Neural crest cell (in vitro differentiated cells): Measurements from ENCODE around the gene ADH6. TPM values are rescaled to one million over a fixed set of nuclear protein-coding genes. Genes with fewer than 3 reads are reported as not detected.

Experiments
- DNase-seq: peaks from one replicate; pipeline ENCODE4 v3.0.0; 2021; ENCODE audit warnings: low read depth, mixed read lengths, low spot score
- H3K27ac Mint-ChIP-seq: one replicate; pipeline ENCODE4 v1.8.0; 2021; ENCODE audit warnings: mild to moderate bottlenecking, mixed read lengths; ENCODE audit not compliant: unreplicated experiment
- H3K27me3 Mint-ChIP-seq: 2 replicates; pipeline ENCODE4 v1.8.0; 2021; ENCODE audit warnings: low read depth, mild to moderate bottlenecking, mixed read lengths
- H3K36me3 Mint-ChIP-seq: 2 replicates; pipeline ENCODE4 v1.8.0; 2021; ENCODE audit warnings: low read depth, mild to moderate bottlenecking, mixed read lengths
- H3K4me1 Mint-ChIP-seq: 2 replicates; pipeline ENCODE4 v1.8.0; 2021; ENCODE audit warnings: mixed read lengths
- H3K4me3 Mint-ChIP-seq: one replicate; pipeline ENCODE4 v1.8.0; 2021; ENCODE audit warnings: mild to moderate bottlenecking, mixed read lengths
- H3K9me3 Mint-ChIP-seq: 2 replicates; pipeline ENCODE4 v1.8.0; 2021; ENCODE audit warnings: mixed read lengths
- CTCF ChIP-seq: fragments of 200-600 bp; sonication (generic); conservative IDR thresholded peaks from 2 replicates; pipeline ENCODE4 v1.5.0; 2021; ENCODE audit warnings: antibody characterized with exemption, mild to moderate bottlenecking
- total RNA-seq: library from RNA; stranded (reverse); gene quantifications from 2 replicates; pipeline ENCODE4 v1.2.1, GENCODE V29; 2021

The ADH6 gene
- total RNA-seq, 1 donor from 2014 or later = not detected

GRCh38 chr4:99179178-99179577 lies 39.9 kb downstream of the ADH6 start:
- Mint-ChIP-seq H3K4me3 (no peak overlapping the region), H3K4me1 (no peaks in the 10 kb centered on the region), H3K36me3 (peaks cover 20% of the 10 kb centered on the region), H3K9me3 (peaks cover 20% of the 10 kb centered on the region), H3K27me3 (no peaks in the 10 kb centered on the region), H3K27ac (no peak overlapping the region)
- TF ChIP-seq CTCF = no peak
- DNase-seq = no peak

- H3K9me3 Mint-ChIP-seq = peaks cover 11% of the 10 kb centered on the region
- H3K4me1 Mint-ChIP-seq = no peaks in the 10 kb centered on the region
- no peaks in the 10 kb centered on the region for H3K27me3 Mint-ChIP-seq
- no peak for TF ChIP-seq CTCF
- H3K27ac Mint-ChIP-seq = no peak overlapping the region
- no peak for DNase-seq
- H3K36me3 Mint-ChIP-seq = peaks cover 23% of the 10 kb centered on the region
- no peak overlapping the region for H3K4me3 Mint-ChIP-seq
Observed at GRCh38 chr4:99166544-99166943, 52.5 kb downstream of the ADH6 start.

- Mint-ChIP-seq H3K9me3 (peaks cover 11% of the 10 kb centered on the region), H3K4me1 (no peaks in the 10 kb centered on the region), H3K27ac (no peak overlapping the region), H3K4me3 (no peak overlapping the region), H3K27me3 (no peaks in the 10 kb centered on the region), H3K36me3 (peaks cover 23% of the 10 kb centered on the region)
- TF ChIP-seq CTCF = no peak
- no peak for DNase-seq
Observed at GRCh38 chr4:99165978-99166377, 53.1 kb downstream of the ADH6 start.

- Mint-ChIP-seq H3K27ac (no peak overlapping the region), H3K27me3 (no peaks in the 10 kb centered on the region), H3K9me3 (peaks cover 4% of the 10 kb centered on the region), H3K4me3 (no peak overlapping the region), H3K4me1 (no peaks in the 10 kb centered on the region), H3K36me3 (peaks cover 9% of the 10 kb centered on the region)
- TF ChIP-seq CTCF = no peak
- DNase-seq = no peak
Observed at GRCh38 chr4:99161373-99162099, 57.5 kb downstream of the ADH6 start.

- Mint-ChIP-seq H3K36me3 (peaks cover 8% of the 10 kb centered on the region), H3K4me1 (no peaks in the 10 kb centered on the region), H3K27ac (no peak overlapping the region), H3K9me3 (peaks cover 4% of the 10 kb centered on the region), H3K4me3 (no peak overlapping the region), H3K27me3 (no peaks in the 10 kb centered on the region)
- no peak for TF ChIP-seq CTCF
- DNase-seq = no peak
Observed at GRCh38 chr4:99159699-99160098, 59.3 kb downstream of the ADH6 start.
